HL-60 (cell line): ENCODE measurements around the gene GRIK2.

ENCODE experiments used
- GABPA ChIP-seq: IDR thresholded peaks from 2 replicates; pipeline ENCODE4 v1.6.1; 2012; ENCODE audit warnings: low read depth
- POLR2AphosphoS5 ChIP-seq: IDR thresholded peaks from 2 replicates; pipeline ENCODE4 v1.6.1; 2012; ENCODE audit warnings: low read depth
- TF ChIP-seq, protein P1 (sequence below): IDR thresholded peaks from one replicate; pipeline ENCODE4 v1.5.1; 2011; ENCODE audit warnings: low read length, control low read depth, inconsistent platforms; ENCODE audit not compliant: insufficient read depth
- TF ChIP-seq, protein P2 (sequence below): IDR thresholded peaks from 2 replicates; pipeline ENCODE4 v1.6.1; 2012; ENCODE audit warnings: low read depth; ENCODE audit not compliant: insufficient replicate concordance

DNA sequence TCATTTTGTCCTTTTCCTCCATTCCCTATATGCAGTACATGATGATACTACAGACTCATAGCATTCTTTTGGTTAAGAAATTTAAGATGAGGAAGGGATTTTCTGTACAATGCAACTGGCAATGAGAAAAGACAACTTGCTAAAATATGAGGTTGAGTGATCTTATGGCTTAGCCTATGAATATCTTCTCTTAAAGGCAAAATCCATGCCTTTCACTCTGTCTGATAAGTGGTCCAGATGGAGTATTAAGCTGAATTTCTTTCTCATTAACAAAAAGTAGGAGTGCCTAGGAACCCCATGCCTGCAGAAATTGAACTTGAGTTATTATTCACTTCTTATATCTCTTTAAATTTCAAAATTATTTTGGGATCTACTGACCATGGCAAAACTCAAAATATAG, 135.3 kb downstream of the GRIK2 start:
- TF ChIP-seq, protein P1, sequence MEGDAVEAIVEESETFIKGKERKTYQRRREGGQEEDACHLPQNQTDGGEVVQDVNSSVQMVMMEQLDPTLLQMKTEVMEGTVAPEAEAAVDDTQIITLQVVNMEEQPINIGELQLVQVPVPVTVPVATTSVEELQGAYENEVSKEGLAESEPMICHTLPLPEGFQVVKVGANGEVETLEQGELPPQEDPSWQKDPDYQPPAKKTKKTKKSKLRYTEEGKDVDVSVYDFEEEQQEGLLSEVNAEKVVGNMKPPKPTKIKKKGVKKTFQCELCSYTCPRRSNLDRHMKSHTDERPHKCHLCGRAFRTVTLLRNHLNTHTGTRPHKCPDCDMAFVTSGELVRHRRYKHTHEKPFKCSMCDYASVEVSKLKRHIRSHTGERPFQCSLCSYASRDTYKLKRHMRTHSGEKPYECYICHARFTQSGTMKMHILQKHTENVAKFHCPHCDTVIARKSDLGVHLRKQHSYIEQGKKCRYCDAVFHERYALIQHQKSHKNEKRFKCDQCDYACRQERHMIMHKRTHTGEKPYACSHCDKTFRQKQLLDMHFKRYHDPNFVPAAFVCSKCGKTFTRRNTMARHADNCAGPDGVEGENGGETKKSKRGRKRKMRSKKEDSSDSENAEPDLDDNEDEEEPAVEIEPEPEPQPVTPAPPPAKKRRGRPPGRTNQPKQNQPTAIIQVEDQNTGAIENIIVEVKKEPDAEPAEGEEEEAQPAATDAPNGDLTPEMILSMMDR: no peak
- no peak for TF ChIP-seq POLR2AphosphoS5
- TF ChIP-seq, protein P2, sequence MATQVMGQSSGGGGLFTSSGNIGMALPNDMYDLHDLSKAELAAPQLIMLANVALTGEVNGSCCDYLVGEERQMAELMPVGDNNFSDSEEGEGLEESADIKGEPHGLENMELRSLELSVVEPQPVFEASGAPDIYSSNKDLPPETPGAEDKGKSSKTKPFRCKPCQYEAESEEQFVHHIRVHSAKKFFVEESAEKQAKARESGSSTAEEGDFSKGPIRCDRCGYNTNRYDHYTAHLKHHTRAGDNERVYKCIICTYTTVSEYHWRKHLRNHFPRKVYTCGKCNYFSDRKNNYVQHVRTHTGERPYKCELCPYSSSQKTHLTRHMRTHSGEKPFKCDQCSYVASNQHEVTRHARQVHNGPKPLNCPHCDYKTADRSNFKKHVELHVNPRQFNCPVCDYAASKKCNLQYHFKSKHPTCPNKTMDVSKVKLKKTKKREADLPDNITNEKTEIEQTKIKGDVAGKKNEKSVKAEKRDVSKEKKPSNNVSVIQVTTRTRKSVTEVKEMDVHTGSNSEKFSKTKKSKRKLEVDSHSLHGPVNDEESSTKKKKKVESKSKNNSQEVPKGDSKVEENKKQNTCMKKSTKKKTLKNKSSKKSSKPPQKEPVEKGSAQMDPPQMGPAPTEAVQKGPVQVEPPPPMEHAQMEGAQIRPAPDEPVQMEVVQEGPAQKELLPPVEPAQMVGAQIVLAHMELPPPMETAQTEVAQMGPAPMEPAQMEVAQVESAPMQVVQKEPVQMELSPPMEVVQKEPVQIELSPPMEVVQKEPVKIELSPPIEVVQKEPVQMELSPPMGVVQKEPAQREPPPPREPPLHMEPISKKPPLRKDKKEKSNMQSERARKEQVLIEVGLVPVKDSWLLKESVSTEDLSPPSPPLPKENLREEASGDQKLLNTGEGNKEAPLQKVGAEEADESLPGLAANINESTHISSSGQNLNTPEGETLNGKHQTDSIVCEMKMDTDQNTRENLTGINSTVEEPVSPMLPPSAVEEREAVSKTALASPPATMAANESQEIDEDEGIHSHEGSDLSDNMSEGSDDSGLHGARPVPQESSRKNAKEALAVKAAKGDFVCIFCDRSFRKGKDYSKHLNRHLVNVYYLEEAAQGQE: no peak
- no peak for TF ChIP-seq GABPA
